Measurements from ENCODE around the gene CPM.

Gene CPM

DNA sequence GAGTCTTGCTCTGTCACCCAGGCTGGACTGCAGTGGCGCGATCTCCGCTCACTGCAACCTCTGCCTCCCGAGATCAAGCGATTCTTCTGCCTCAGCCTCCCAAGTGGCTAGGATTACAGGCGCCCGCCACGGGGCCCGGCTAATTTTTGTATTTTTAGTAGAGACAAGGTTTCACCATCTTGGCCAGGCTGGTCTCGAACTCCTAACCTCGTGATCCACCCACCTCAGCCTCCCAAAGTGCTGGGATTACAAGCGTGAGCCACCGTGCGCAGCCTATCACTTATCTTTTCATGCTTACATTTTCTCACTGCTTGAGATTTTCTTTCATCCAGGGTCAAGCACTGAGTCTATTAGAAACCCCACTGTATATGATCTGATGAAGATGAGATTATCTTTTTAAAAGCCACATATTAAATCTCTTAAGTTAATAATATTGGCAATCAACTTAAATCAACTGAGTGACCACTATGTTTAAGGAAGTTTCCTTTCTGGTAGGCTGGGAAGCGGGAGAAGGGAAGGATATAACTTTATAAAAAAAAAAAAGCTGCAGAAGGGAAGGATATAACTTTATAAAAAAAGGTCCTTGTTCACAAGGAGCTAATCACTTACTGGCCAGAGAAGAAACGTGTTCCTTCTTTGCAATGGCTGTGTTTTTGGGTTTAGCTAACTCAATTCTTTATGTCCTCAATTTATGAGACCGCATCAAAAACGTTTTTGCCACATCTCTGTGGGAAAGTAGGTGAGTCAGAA, 126.3 kb downstream of the CPM start:
- Histone ChIP-seq H3K27me3 (ENCODE audit: insufficient read depth, low read length, poor library complexity, severe bottlenecking) (peaks cover 15% of the 10 kb centered on the region), H3K9me3 (ENCODE audit: insufficient read depth, low read depth, low read length) (no peaks in the 10 kb centered on the region; the same call in 1 of the 2 replicates), H2AFZ (ENCODE audit: low read length) (no peak overlapping the region; the same call in 1 of the 2 replicates), H4K20me1 (ENCODE audit: insufficient read depth, low read length, poor library complexity, severe bottlenecking) (peaks cover 23% of the 10 kb centered on the region), H3K79me2 (ENCODE audit: insufficient read depth, low read length) (peaks cover 35% of the 10 kb centered on the region), H3K9me2 (replicated peaks; ENCODE audit: low read depth, low read length) (no peaks in the 10 kb centered on the region), H3K4me1 (ENCODE audit: insufficient read depth, low read length, poor library complexity, severe bottlenecking) (peaks cover 17% of the 10 kb centered on the region), H3K36me3 (ENCODE audit: insufficient read depth, low read length) (peaks cover 8% of the 10 kb centered on the region; the same call in 1 of the 2 replicates), H3K4me3 (ENCODE audit: low read length, poor library complexity, severe bottlenecking) (peak overlapping the region; percentile 86), H3F3A (ENCODE audit: low read depth) (peaks cover 5% of the 10 kb centered on the region; the same call in 1 of the 2 replicates), H3K9ac (ENCODE audit: low read depth, low read length, poor library complexity, severe bottlenecking) (peak overlapping the region; percentile 100), H3K4me2 (ENCODE audit: low read depth, low read length, poor library complexity, severe bottlenecking) (peak overlapping the region; percentile 68)
- TF ChIP-seq EZH2phosphoT487 (IDR thresholded peaks at IDR 0.05; ENCODE audit: borderline replicate concordance) = no peak
- TF ChIP-seq, protein P1, sequence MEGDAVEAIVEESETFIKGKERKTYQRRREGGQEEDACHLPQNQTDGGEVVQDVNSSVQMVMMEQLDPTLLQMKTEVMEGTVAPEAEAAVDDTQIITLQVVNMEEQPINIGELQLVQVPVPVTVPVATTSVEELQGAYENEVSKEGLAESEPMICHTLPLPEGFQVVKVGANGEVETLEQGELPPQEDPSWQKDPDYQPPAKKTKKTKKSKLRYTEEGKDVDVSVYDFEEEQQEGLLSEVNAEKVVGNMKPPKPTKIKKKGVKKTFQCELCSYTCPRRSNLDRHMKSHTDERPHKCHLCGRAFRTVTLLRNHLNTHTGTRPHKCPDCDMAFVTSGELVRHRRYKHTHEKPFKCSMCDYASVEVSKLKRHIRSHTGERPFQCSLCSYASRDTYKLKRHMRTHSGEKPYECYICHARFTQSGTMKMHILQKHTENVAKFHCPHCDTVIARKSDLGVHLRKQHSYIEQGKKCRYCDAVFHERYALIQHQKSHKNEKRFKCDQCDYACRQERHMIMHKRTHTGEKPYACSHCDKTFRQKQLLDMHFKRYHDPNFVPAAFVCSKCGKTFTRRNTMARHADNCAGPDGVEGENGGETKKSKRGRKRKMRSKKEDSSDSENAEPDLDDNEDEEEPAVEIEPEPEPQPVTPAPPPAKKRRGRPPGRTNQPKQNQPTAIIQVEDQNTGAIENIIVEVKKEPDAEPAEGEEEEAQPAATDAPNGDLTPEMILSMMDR (conservative IDR thresholded peaks at IDR 0.05; ENCODE audit: low read length) = no peak

GRCh38 chr12:68805592-68806120, 127.3 kb downstream of the CPM start:
- Histone ChIP-seq H3K79me2 (ENCODE audit: insufficient read depth, low read length) (peaks cover 25% of the 10 kb centered on the region), H3K9me2 (replicated peaks; ENCODE audit: low read depth, low read length) (no peaks in the 10 kb centered on the region), H3F3A (ENCODE audit: low read depth) (peaks cover 5% of the 10 kb centered on the region; the same call in 1 of the 2 replicates), H3K9ac (ENCODE audit: low read depth, low read length, poor library complexity, severe bottlenecking) (no peak overlapping the region), H2AFZ (ENCODE audit: low read length) (no peak overlapping the region), H3K4me1 (ENCODE audit: insufficient read depth, low read length, poor library complexity, severe bottlenecking) (peaks cover 17% of the 10 kb centered on the region), H3K9me3 (ENCODE audit: insufficient read depth, low read depth, low read length) (no peaks in the 10 kb centered on the region; the same call in 1 of the 2 replicates), H3K4me2 (ENCODE audit: low read depth, low read length, poor library complexity, severe bottlenecking) (no peak overlapping the region), H3K4me3 (ENCODE audit: low read length, poor library complexity, severe bottlenecking) (no peak overlapping the region), H3K27me3 (ENCODE audit: insufficient read depth, low read length, poor library complexity, severe bottlenecking) (peaks cover 15% of the 10 kb centered on the region), H3K36me3 (ENCODE audit: insufficient read depth, low read length) (peaks cover 8% of the 10 kb centered on the region; the same call in 1 of the 2 replicates), H4K20me1 (ENCODE audit: insufficient read depth, low read length, poor library complexity, severe bottlenecking) (peaks cover 16% of the 10 kb centered on the region)
- TF ChIP-seq, protein P1 (conservative IDR thresholded peaks at IDR 0.05; ENCODE audit: low read length) = no peak
- TF ChIP-seq EZH2phosphoT487 (IDR thresholded peaks at IDR 0.05; ENCODE audit: borderline replicate concordance) = no peak

- Histone ChIP-seq H4K20me1 (ENCODE audit: insufficient read depth, low read length, poor library complexity, severe bottlenecking) (peaks cover 11% of the 10 kb centered on the region), H3K4me1 (ENCODE audit: insufficient read depth, low read length, poor library complexity, severe bottlenecking) (peaks cover 17% of the 10 kb centered on the region), H3K9ac (ENCODE audit: low read depth, low read length, poor library complexity, severe bottlenecking) (no peak overlapping the region), H3K9me2 (replicated peaks; ENCODE audit: low read depth, low read length) (no peaks in the 10 kb centered on the region), H3K4me3 (ENCODE audit: low read length, poor library complexity, severe bottlenecking) (no peak overlapping the region), H3K9me3 (ENCODE audit: insufficient read depth, low read depth, low read length) (no peaks in the 10 kb centered on the region; the same call in 1 of the 2 replicates), H3K4me2 (ENCODE audit: low read depth, low read length, poor library complexity, severe bottlenecking) (no peak overlapping the region), H3K36me3 (ENCODE audit: insufficient read depth, low read length) (peaks cover 8% of the 10 kb centered on the region; the same call in 1 of the 2 replicates), H3K79me2 (ENCODE audit: insufficient read depth, low read length) (peaks cover 19% of the 10 kb centered on the region), H2AFZ (ENCODE audit: low read length) (no peak overlapping the region), H3F3A (ENCODE audit: low read depth) (peaks cover 5% of the 10 kb centered on the region; the same call in 1 of the 2 replicates), H3K27me3 (ENCODE audit: insufficient read depth, low read length, poor library complexity, severe bottlenecking) (peaks cover 15% of the 10 kb centered on the region)
- TF ChIP-seq, protein P1 (conservative IDR thresholded peaks at IDR 0.05; ENCODE audit: low read length) = no peak
- TF ChIP-seq EZH2phosphoT487 (IDR thresholded peaks at IDR 0.05; ENCODE audit: borderline replicate concordance) = no peak
Measured at GRCh38 chr12:68804657-68805591, 128.0 kb downstream of the CPM start.

Data from Loucy (cell line).